Fibroblast of peridontal ligament (primary cell): ENCODE data around the gene SLC35F3.
"Not testable (repeated sequence)": the region's sequence is repeated elsewhere in the genome, so short reads cannot be mapped to it uniquely, and the experiment has no call there.

Experiments
- DNase-seq: peaks from one replicate; pipeline ENCODE4 v3.0.0-alpha.2; 2010; ENCODE audit errors: extremely low read depth

Gene SLC35F3

GRCh38 chr1:234320069-234320468 is 415.6 kb downstream of the SLC35F3 start:
- no peak for DNase-seq

- DNase-seq, result no peak
These were observed 416.1 kb downstream of the SLC35F3 start for GRCh38 chr1:234320549-234320948.

DNA sequence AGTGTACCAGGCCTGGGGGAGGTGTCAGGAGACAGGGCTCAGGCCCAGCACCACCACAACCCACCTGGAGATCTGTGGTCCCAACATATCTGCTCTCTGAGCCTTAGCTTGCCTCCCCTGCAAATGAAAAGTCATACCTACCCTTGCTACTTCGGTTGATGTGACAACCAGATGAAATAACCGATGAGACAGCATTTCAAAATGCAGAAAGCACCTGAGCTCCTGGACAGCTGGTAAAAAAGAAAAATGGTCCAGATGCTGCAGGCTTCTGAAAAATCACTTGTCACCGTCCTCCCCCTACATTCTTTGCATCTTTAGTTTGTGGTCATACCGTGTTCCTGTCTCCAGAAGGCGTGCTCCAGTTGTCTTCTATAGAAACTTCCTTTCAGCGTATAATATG is 416.8 kb downstream of the SLC35F3 start:
- DNase-seq, result no peak

DNA sequence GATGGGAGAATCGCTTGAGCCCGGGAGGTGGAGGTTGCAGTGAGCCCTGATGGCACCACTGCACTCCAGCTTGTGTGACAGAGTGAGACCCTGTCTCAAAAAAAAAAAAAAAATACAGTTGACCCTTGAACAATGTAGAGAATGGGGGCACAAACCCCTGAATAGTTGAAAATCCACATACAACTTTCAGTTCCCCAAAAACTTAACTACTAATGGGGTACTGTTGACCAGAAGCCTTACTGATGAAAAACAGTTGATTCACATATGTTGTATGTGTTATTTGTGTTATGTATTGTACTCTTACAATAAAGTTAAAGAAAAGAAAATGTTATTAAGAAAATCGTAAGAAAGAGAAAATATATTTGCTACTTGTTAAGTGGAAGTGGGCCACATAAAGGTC is 417.6 kb downstream of the SLC35F3 start:
- no peak for DNase-seq

DNA sequence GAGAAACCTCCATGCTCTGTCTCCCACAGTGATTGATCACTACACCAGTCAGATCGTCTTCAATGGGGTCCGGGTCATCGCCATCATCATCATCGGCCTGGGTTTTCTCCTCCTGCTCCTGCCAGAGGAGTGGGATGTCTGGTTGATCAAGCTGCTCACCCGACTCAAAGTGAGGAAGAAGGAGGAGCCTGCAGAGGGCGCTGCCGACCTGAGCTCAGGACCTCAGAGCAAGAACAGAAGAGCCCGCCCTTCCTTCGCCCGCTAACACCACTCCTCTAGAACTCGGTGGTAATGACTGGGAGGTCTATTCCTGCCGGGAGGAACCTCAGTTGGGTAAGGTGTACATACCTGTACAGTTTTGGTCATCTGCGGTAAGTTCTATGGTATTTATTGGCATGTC is 418.5 kb downstream of the SLC35F3 start:
- no peak for DNase-seq

GRCh38 chr1:234324821-234325220 is 420.3 kb downstream of the SLC35F3 start:
- DNase-seq, result no peak

DNA sequence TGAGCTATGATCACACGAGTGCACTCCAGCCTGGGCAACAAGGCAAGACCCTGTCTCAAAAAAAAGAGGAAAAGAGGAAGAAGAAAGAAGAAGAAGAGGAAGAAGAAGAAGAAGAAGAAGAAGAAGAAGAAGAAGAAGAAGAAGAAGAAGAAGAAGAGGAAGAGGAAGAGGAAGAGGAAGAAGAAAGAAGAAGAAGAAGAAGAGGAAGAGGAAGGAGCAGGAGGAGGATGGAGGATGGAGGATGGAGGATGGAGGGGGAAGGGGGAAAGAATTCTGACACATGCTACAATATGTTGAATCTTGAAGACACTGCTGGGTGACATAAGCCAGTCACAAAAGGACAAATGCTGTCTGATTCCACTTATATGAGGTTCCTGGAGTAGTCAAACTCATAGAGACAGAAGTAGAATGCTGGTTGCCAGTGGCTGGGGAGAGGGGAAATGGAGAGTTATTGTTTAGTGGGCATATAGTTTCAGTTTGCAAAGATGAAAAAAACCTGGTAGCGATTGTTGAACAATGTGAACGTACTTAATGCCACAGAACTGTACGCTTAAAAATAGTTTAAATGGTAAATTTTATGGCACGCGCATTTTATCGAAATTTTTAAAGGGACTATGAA is 421.5 kb downstream of the SLC35F3 start:
- no peak for DNase-seq

GRCh38 chr1:234326497-234327366 is 422.3 kb downstream of the SLC35F3 start:
- peak; percentile 48 for DNase-seq

- no peak for DNase-seq
These were observed 423.2 kb downstream of the SLC35F3 start for GRCh38 chr1:234327577-234328164.

DNA sequence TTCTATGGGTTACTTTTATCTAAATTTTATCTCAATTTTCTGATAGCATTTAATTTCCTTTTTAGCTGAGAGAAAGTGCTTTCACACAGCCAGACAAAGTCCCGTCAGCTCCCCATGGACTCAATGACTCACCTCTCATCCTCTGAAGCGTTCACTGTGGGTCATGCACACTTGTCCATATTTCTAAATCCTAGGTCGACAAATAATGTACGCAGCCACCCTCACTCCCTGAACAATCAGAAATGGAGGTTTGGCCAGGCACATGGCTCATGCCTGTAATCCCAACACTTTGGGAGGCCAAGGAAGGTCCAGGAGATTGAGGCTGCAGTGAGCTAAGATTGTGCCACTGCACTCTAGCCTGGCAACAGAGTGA is 426.4 kb downstream of the SLC35F3 start:
- no peak for DNase-seq

GRCh38 chr1:234331507-234331906 is 427.0 kb downstream of the SLC35F3 start:
- DNase-seq, result peak; percentile 21

- DNase-seq, result no peak
These were observed 431.9 kb downstream of the SLC35F3 start for GRCh38 chr1:234336359-234336758.

GRCh38 chr1:234337233-234337632 is 432.8 kb downstream of the SLC35F3 start:
- DNase-seq, result no peak

DNA sequence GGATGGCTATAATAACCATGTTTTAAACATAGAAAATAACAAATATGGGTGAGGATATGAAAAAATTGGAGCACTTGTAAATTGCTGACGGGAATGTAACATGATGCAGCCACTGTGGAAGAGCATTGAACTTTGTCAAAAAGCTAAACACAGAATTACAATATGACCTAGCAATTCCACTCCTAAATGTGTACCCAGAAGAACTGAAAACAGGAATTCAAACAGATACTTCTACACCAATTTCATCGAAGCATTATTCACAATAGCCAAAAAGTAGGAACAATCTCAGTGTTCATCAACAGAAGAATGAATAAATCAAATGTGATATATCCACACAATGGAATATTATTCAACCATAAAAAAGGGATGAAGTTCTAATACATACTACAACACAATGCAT is 436.1 kb downstream of the SLC35F3 start:
- DNase-seq, result no peak

DNA sequence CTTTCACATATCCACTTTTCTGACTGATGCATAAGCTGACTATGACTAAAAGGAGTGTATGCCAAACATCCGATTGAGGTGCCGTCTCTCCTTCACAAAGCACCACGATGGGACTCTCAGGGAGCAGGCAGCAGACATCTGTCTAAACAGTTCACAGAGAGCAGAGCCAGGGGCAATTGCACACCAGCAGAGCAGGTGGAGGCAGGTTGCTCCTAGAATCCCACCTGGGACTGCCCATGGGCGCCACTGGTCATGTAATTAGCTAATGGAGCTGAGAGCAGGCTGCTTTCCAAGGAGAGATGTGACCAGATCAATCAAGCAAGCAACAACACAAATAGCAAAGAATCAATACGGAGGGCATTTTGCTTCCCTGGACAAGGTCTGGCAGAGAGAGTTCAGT is 438.3 kb downstream of the SLC35F3 start:
- DNase-seq, result no peak

GRCh38 chr1:234345237-234345636 is 440.8 kb downstream of the SLC35F3 start:
- no peak for DNase-seq

DNA sequence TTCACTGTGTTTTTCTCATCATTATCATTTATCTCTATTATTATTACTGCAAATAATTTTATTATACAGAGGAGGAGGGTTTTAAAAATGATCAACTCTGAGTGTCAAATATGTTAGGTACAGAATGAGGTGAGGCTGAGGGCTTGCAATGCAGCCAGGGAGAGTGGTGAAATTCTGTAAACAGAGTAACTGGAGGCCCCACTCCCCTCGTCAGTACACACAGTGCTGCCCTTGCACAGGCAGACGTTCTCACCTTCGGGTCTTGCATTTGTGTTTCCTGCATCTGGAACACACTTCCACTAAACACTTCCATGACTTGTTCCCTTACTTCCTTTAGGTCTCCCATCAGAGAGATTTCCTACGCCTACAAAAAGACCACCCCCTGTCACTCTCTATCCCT is 444.5 kb downstream of the SLC35F3 start:
- DNase-seq, result no peak

- DNase-seq, result no peak
These were observed 451.5 kb downstream of the SLC35F3 start for GRCh38 chr1:234355782-234356510.

DNA sequence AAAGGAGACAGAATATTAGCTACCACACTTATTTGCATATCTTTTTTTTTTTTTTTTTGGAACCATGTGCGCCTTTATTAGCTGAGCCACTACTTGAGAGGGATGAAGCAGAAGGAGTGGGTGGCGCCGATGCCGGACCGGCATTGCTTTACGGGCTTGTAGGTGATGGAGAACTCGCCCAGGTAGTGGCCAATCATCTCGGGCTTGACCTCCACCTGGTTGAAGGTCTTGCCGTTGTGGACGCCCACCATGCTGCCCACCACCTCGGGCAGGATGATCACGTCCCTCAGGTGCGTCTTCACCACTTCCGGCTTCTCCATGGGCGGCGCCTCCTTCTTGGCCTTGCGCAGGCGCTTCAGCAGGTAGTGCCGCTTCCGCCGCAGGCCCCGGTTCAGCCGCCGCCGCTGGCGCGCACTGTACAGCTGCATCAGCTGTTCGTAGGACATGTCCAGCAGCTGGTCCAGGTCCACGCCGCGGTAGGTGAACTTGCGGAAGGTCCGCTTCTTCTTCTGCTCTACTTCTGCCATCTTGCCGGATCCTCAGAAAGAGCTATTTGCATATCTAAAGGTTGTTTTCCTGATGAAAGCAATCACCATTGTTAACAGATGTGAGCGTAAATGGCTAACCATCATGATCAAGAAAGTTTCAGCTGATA is 452.3 kb downstream of the SLC35F3 start:
- DNase-seq, result not testable (repeated sequence)

GRCh38 chr1:234357831-234358230 is 453.4 kb downstream of the SLC35F3 start:
- DNase-seq, result no peak

GRCh38 chr1:234361102-234361603 is 456.7 kb downstream of the SLC35F3 start:
- no peak for DNase-seq

- DNase-seq, result no peak
These were observed 458.1 kb downstream of the SLC35F3 start for GRCh38 chr1:234362558-234362957.
